Stimulated activated CD4-positive, alpha-beta T cell treated with anti-CD3 and anti-CD28 coated beads, Interleukin-12 subunit alpha, Interleukin-12 subunit beta, amount 100 ng/mL, for 4 hours (primary cell): ENCODE results near the gene B9D1.

Experiments used
- DNase-seq: peaks from one replicate; pipeline ENCODE4 v3.0.0-alpha.2; 2020

B9D1 gene

DNA sequence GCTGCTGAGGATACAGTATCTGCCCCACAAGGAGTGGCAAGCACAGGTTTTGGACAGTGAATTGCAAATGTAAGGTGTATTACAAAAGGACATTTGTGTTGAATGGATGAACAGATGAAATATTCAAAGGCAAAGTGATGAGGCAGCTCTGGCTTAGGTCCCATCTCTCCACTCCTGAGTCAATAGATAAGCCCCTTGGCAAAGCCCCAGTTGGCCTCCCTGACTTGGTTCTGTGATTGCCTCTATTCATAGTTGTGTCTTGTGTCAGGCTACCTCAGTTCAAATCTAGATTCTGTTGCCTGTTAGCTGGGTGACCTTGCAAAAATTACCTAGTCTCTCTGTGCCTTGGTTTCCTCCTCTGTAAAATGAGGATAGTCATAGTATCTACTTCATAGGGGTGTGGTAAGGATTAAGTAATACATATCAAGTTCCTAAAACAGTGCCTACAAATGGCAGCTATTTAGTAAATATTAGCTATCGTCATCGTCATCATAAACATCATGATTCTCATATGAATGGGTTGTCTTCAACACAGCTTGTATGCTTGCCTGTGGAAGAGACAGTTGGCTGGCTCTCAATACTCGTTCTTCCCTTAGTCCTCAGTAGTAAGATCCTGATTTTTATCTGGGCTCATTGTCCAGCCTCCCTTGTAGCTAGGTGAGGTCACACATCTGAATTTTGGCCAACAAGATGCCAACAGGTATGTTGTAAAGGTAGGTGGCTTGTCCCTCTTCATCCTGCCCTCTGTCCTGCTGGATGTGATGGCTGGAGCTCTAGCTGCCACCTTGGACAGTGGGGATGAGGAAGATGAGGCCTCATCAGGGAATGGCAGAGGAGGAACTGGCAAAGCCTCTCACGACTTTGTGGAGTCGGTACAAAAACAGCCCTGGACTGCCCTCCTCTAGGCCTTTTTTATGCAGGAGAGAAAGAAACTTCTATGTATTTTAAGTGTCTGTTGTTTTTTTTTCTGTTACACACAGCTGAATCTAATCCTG, 26.6 kb upstream of the B9D1 start:
- no peak for DNase-seq

DNA sequence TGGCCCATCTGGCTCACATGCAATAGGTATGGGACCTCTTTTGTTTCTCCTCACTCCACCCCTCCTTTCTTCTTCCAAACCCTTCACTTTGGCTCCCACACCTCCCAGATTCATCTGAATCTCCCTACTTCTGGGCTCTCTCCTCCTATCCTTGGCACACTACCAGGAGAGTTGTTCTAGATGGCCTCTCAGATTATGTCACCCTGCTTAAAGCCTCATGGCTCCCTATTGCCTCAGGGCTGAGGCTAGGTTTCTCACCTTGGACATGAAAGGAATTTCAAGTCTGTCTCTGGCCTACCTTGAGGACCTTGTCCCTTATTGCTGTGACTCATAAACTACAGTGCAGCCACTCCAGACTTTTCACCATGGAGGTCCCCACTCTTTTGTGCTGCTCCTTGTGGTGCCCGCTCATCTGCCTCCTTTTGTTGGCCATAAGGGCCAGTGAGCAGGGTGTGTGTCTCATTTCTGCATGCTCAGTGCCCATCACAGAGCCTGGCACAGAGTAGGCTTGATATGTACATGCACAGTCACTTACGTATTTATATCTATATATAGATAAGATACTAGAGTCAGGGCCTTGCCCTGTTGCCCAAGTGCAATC, 25.5 kb upstream of the B9D1 start:
- no peak for DNase-seq

DNA sequence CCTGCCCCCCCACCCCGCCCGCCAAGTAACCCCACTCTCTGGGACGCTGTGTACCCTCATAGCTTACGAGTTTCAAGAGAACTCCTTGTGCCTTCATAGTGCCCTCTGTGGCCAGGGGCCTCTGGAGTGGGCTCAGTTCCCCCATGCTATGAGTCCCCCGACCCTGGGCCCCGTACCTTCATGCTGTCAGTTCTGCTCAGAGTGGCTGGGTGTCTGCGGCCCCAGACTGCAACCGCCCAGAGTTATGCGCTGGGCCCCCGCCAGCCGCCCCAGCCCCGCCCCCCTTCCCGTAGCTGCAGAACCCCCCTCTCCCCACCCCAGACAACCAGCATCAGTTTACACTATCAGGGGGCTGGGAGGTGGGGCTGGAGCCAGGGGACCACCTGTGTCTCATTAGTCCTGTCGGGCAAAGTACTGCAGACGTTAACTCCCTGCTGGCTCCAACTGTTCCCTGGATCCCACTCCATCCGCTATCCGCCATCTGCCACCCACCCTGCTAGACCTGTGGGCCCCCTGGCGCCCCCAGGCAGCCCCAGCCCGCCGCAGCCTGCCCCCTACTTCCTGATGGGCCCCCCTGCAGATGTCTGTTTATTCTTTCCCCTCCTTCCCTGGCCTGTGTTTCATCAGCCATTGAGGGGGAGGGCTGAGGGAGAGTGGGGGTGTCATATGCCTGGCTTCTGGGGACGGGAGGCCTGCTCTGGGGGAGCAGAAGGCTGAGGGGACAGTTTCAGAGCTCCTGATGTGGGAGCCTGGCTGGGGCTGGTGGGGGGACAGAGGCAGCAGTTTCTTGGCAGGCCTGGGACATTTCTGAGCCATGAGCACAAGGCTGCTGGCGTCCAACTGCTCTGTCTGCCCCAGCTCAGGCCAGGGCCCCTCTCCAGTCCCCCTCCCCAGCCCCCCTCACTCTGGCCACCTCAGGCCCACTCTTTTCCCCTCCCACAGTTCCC, 24.7 kb upstream of the B9D1 start, which contains the start of gene MFAP4:
Gene MFAP4, minus strand, starts transcription at position 217 of the 947 bp plus-strand sequence. Its CDS starts 35 bp downstream, at position 182.
- DNase-seq, result no peak

DNA sequence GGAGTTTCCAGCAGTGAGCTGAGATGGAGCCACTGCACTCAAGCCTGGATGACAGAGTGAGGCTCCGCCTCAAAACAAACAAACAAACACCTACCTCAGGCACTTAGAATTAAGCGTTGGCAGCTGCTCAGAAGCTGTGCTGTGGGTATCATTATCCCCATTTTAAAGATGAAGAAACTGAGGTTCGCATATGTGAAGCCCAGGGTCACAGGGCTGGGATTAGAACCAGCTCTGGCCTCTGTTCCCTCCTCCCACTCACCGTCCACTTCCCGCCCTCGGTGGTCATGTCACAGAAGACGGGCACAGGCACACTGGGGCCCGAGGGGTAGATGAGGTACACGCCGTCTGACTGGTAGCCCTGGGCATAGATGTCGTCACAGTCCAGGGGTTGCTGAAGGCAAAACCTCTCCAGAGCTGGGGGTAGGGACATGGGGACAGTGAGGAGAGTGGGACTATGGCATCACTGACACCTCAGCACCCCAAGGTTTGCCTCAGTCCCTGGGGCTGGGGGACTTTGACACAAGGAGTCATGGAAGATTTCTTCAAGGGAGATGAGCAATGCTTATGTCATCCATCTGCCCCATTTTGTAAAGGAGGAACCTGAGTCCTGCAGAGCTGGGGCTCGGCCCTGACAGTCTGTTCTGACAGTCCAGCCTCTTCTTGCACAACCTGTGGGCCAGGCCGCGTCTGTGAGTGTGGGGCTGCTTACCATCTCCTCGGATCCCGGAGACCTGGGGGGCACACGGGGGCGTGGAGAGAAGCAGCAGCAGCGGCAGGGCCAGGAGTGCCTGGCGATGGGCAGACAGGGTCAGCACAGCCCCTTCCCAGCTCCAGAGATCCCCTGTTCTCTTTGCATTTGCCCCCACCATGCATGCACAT, 23.8 kb upstream of the B9D1 start:
- DNase-seq, result no peak

DNA sequence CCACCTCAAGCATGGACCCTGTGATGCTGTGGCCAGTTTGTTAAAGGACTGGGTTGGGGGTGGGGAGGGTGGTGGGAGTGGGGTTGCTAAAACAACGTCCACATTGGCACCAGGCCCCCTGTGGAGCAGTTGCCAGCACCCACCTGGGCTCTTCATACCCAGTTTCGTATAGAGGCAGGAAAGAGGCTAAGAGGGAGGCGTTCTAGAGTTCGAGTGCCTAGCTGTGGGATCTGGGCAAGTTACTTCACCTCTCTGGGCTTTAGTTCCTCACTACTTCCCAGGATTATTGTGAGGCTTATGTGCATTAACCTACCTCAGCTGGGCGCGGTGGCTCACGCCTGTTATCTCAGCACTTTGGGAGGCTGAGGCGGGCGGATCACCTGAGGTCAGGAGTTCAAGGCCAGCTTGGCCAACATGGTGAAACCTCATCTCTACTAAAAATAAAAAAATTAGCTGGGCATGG, 23.0 kb upstream of the B9D1 start:
- DNase-seq, result no peak

DNA sequence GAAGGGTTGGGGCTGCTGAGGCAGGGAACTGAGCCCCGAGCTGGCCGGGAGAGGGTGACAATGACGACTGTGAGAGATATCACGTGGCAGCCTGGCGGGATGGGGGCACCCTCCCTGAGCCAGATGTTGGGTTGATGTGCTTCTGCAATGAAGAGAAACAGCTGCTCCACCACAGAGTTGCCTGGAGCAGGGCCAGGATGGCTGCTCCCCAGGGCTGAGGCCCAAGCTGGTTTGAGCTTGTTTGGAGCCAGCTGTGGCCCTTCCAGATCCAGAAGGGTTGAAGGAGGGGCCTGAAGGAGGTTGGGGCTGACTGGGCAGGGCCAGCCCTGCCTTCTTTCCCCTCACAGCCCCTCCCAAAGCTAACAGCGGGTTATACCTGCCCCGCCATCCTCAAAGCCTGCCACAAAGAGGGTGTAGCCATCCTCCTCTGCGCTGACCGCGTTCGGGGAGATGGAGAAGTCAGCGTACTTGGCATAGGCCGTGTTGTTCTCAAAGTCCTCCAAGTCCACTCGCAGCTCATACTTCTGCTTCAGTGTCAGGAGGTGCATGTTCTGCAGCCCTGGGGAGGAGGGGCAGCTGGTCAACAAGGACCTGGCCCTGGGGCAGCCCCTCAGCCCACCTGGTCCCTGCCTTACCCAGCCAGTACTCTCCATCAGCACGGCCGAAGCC, 22.3 kb upstream of the B9D1 start:
- DNase-seq, result no peak

DNA sequence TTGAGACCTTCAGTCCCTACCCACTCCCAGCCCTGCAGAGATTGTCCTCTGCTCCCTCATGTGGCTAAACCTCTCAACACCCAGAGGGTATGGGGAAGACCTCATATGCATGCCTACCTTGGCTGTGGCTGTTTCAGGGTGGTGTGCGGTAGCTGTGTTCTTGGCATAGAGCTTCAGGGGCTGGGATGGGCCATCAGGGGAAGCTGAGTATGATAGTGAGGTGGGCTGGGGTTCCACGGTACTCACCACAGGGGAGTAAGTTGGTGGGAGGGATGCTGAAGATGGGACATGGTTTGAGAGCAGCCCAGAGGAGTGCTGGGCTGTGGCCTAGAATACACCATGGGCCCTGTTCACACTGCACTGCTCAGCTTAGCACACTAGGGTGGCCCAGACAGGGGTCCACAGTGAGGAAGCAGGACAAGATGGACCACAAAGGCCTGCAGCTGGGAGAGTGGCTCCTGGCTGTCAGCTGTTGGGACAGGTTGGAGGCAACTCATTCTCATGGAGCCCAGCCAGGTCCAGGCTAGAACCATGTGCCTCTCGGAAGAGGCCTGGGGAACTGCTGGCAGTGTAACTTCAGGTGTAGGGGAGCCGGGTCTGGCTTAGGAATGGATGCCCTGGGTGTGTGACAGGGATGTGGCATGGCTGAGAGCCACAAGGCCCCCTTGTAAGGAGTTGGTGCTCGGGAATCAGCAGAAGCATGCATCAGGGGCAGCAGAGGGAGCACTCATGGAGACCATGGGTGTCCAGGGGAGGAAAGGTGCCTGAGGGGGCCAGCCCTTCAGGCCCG, 21.4 kb upstream of the B9D1 start:
- DNase-seq, result no peak

DNA sequence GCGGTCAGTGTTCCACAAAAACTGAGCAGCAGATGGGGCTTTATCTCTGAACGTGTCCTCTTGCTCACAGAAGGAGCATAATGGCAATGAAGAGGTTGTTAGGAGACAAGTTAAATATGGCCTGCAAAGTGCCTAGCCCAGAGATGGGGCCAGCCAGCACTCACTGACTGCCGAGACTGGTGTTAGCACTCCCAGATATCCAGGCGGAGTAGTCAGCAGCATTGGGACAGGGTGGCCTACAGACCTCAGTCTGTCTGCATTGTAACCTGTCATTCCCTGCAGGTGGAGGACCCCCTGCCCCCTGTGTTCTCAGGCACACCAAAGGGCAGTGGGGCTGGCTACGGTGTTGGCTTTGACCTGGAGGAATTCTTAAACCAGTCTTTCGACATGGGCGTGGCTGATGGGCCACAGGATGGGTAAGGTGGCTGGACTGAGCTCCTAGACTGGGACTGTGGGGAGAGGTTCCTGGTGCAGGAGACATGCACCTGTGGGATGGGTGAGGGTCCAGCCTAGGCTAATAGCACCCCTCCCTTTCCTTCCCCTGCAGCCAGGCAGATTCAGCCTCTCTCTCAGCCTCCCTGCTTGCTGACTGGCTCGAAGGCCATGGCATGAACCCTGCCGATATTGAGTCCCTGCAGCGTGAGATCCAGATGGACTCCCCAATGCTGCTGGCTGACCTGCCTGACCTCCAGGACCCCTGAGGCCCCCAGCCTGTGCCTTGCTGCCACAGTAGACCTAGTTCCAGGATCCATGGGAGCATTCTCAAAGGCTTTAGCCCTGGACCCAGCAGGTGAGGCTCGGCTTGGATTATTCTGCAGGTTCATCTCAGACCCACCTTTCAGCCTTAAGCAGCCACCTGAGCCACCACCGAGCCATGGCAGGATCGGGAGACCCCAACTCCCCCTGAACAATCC, 20.3 kb upstream of the B9D1 start:
- no peak for DNase-seq

DNA sequence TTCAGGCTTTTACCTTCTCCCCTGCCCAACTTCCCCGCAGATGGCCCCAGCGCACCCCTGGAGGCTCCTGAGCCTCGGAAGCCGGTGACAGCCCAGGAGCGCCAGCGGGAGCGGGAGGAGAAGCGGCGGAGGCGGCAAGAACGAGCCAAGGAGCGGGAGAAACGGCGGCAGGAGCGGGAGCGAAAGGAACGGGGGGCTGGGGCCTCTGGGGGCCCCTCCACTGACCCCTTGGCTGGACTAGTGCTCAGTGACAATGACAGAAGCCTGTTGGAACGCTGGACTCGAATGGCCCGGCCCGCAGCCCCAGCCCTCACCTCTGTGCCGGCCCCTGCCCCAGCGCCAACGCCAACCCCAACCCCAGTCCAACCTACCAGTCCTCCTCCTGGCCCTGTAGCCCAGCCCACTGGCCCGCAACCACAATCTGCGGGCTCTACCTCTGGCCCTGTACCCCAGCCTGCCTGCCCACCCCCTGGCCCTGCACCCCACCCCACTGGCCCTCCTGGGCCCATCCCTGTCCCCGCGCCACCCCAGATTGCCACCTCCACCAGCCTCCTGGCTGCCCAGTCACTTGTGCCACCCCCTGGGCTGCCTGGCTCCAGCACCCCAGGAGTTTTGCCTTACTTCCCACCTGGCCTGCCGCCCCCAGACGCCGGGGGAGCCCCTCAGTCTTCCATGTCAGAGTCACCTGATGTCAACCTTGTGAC, 19.4 kb upstream of the B9D1 start:
- DNase-seq, result no peak

DNA sequence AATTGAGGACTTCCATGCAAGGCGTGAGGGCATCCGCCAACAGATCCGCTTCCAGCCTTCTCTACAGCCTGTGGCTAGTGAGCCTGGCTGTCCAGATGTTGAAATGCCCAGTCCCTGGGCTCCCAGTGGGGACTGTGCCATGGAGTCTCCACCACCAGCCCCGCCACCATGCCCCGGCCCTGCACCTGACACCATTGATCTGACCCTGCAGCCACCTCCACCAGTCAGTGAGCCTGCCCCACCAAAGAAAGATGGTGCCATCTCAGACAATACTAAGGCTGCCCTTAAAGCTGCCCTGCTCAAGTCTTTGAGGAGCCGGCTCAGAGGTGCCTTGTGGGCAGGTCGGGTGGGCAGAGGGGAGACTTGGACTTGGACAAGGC, 18.8 kb upstream of the B9D1 start:
- no peak for DNase-seq

DNA sequence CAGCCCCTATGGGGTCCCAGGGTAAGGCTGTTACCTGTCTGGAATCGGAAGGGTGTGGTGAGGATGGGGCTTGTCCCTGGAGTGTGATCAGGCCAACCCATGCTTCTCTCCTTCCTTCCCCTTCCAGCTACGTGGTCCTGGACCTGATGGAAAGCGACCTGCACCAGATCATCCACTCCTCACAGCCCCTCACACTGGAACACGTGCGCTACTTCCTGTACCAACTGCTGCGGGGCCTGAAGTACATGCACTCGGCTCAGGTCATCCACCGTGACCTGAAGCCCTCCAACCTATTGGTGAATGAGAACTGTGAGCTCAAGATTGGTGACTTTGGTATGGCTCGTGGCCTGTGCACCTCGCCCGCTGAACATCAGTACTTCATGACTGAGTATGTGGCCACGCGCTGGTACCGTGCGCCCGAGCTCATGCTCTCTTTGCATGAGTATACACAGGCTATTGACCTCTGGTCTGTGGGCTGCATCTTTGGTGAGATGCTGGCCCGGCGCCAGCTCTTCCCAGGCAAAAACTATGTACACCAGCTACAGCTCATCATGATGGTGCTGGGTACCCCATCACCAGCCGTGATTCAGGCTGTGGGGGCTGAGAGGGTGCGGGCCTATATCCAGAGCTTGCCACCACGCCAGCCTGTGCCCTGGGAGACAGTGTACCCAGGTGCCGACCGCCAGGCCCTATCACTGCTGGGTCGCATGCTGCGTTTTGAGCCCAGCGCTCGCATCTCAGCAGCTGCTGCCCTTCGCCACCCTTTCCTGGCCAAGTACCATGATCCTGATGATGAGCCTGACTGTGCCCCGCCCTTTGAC, 18.2 kb upstream of the B9D1 start:
- DNase-seq, result no peak

DNA sequence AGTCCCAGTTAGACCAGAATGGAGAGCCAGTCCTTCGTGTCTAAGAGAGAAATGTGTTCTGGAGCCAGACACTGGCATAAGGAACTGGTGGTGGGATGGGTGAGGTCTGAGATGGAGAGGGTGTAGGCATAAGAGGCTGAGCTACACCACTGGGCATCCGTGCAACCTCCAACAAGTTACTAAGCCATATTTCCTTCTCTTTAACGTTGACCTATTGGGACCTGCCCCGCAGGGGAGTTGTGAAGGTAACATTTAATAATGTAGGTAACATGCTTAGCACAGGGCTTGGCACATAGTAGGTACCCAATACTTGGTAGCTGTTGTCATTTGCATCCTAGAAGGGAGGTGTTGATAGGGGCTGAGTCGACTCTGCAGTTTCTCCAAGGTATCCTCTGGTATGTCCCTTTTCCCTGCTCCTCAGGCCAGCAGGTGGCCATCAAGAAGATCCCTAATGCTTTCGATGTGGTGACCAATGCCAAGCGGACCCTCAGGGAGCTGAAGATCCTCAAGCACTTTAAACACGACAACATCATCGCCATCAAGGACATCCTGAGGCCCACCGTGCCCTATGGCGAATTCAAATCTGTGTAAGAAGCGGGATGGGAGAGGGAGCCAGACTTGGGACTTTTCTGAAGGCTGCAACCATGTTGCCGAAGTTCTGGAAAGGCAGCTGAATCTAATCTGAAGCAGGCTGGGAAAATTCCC, 17.0 kb upstream of the B9D1 start:
- no peak for DNase-seq

DNA sequence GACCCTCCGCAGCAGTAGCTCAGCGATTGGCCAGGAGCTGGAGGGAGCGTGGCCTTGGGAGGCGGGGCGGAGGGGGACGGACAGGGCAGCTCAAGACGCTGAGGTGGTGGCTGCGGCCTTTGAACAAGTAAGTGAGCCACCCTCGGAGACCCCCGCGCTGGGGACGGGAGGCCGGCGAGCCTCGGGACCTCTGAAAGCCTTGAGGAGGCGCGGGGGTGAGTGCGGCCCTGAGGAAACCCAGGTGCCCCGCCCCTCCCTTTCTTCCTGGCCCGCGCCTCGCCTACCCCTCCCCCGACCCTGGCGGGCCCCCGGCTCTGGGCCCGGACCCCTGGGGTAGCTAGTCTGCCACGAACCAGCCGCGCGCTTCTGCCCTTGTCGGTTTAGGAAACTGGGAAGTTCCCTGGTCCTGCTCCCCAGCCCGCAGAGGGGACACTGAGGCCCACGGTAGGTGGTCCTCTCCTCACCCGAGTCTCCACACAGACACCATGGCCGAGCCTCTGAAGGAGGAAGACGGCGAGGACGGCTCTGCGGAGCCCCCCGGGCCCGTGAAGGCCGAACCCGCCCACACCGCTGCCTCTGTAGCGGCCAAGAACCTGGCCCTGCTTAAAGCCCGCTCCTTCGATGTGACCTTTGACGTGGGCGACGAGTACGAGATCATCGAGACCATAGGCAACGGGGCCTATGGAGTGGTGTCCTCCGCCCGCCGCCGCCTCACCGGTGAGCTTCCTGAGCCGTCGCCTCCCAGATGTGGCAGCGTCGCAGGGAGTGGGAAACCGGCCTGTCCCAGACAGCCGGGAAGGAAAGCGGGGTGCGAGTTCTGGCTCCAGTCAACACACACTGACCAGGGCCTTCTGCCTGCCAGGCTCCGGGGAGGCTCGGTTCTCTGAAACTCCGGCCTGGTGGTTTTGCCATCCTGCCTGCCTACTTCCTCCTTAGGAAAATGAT, 16.2 kb upstream of the B9D1 start, which contains the start of gene MAPK7:
Gene MAPK7, plus strand, starts transcription at position 83 of the 945 bp plus-strand sequence. Its CDS starts 403 bp downstream, at position 486.
- DNase-seq, result no peak

DNA sequence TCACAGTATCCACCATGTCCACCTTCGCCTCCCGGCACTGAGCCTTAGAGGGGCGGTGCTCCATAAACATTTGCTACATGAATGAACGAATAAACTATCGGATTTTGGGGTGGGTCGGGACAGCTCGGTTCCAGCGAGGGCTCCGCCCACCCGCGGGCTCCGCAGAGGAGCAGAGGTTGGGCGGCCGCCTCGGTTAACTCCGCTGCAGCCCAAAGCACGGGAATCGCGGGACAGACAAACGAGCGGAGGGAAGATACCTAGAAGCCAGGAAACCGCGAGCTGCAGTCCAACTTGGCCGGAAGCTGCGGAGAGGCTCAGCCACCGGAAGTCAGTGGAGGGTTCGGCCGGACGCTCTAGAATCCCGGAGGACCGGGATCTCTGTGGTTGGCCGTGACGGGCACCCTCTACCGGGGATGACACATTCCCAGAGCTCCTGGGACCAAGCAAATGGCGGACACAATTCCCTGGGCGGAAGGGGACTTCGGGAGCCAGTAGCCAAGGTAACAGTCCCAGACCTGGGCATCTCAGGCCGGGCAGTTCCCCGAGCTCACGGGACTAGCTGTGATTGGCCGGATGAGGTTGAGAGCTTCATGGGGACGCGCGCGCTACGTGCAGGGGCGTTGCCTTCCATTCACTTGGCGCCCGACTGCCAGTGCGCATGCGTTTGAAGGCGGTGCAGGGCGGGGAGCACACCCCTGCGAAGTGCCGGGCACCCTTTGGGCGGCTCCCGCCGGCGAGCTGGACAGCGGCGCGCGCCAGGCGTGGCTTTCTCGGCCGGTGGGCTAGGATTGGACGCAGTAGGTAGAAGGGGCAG, 15.3 kb upstream of the B9D1 start:
- DNase-seq, result peak; percentile 89

DNA sequence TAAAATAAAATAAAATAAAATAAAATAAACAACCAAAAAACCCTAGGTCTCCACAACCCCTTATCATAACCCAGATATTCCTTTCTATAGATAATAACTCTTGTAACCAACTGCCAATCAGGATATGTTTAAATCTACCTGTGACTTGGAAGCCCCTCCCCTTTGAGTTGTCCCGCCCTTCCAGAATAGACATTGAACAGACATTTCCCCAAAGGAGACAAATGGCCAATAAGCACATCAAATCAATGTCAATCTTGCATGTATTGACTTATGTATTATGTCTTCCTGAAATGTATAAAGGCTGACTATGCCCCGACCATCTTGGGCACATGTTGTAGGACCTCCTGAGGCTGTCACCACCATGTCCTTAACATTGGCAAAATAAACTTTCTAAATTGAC, 14.3 kb upstream of the B9D1 start:
- no peak for DNase-seq
